Measurements from ENCODE around the gene NCKAP5.

The NCKAP5 gene

DNA sequence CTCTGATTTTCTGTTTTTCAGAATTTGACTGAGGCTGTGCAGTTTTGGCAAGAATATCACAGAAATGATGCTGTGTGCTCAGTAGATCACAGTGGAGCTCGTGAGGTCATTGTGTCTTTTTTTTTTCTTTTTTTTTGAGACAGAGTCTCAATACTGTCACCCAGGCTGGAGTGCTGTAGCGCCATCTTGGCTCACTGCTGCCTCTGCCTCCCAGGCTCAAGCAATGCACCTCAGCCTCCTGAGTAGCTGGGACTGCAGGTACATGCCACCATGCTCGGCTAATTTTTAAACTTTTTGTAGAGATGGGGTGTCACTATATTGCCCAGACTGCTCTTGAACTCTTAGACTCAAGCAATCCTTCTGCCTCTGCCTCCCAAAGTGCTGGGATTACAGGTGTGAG is 203.6 kb downstream of the NCKAP5 start:
- Mint-ChIP-seq H3K9me3 (no peaks in the 10 kb centered on the region), H3K4me3 (no peak overlapping the region), H3K27me3 (ENCODE audit: low read depth) (peaks cover 5% of the 10 kb centered on the region), H3K36me3 (ENCODE audit: low read depth) (no peaks in the 10 kb centered on the region), H3K27ac (no peak overlapping the region), H3K4me1 (peaks cover 12% of the 10 kb centered on the region)
- TF ChIP-seq, protein P1, sequence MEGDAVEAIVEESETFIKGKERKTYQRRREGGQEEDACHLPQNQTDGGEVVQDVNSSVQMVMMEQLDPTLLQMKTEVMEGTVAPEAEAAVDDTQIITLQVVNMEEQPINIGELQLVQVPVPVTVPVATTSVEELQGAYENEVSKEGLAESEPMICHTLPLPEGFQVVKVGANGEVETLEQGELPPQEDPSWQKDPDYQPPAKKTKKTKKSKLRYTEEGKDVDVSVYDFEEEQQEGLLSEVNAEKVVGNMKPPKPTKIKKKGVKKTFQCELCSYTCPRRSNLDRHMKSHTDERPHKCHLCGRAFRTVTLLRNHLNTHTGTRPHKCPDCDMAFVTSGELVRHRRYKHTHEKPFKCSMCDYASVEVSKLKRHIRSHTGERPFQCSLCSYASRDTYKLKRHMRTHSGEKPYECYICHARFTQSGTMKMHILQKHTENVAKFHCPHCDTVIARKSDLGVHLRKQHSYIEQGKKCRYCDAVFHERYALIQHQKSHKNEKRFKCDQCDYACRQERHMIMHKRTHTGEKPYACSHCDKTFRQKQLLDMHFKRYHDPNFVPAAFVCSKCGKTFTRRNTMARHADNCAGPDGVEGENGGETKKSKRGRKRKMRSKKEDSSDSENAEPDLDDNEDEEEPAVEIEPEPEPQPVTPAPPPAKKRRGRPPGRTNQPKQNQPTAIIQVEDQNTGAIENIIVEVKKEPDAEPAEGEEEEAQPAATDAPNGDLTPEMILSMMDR (IDR thresholded peaks at IDR 0.05; ENCODE audit: unreplicated experiment in 3 of 3): no peak

DNA sequence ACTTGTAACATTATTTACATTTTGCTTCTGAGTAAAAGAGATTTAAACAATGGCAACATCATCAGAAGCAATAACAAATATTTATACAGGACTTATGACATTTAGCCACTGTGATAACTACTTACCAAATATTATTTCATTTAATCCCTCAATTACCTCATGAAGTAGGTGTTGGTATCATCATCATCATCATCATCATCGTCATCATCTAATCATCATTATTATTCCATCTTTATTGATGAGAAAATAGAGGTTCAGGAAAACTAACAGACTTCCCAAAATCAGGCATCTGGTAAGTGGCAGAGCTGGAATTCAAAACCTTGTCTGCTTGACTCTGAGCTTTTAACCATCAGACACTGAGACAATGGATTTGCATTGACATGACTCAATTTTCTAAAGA is 204.4 kb downstream of the NCKAP5 start:
- Mint-ChIP-seq H3K27me3 (ENCODE audit: low read depth) (peaks cover 2% of the 10 kb centered on the region), H3K4me1 (peaks cover 8% of the 10 kb centered on the region), H3K27ac (no peak overlapping the region), H3K4me3 (no peak overlapping the region), H3K36me3 (ENCODE audit: low read depth) (no peaks in the 10 kb centered on the region), H3K9me3 (no peaks in the 10 kb centered on the region)
- TF ChIP-seq, protein P1 (IDR thresholded peaks at IDR 0.05; ENCODE audit: unreplicated experiment in 3 of 3): no peak

DNA sequence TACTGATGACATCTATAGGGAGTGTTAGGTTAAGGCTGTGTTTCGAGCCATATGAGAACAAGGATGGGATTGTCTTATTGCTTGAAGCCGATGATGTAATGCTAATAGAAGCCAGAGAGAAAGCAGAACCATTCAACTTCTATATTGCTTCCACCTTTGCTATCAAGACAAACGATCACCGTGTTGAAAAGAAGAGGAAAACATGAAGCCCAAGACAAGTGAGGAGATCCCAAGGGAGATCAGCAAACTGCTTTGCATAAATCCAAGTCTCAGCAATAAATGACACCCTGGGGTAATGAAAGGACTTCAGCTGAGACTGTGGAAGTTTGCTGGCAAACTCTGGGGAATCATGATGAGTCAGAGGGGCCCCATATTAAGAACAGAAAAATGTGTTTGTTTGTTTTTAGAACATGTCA is 206.2 kb downstream of the NCKAP5 start:
- no peaks in the 10 kb centered on the region for H3K27me3 Mint-ChIP-seq (ENCODE audit: low read depth)
- no peak overlapping the region for H3K4me3 Mint-ChIP-seq
- peak overlapping the region in 1 of 3 experiments; percentile 3 for H3K27ac Mint-ChIP-seq
- TF ChIP-seq, protein P1 (IDR thresholded peaks at IDR 0.05; ENCODE audit: unreplicated experiment in 3 of 3): no peak
- H3K4me1 Mint-ChIP-seq: peaks cover 6% of the 10 kb centered on the region
- H3K36me3 Mint-ChIP-seq (ENCODE audit: low read depth): no peaks in the 10 kb centered on the region
- H3K9me3 Mint-ChIP-seq: no peaks in the 10 kb centered on the region

DNA sequence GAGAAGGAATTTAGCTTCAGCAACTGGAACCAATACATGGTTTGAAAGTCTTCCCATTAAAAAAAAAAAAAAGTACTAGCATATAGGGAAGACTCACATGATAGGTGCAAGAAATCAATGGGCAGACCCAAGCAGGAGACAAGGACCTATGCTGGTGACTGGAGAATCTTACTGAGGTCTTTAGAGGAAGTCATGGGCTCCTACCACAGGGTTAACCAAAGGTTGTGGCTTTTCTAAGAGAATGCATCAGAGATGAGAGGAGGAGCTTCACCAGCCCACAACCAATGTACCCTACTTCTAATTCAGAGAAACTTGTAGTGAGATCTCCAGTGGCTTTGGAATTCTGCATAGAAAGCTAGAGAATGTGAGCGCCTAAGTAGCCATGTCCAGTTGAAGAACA is 207.4 kb downstream of the NCKAP5 start:
- Mint-ChIP-seq H3K4me1 (peaks cover 6% of the 10 kb centered on the region), H3K36me3 (ENCODE audit: low read depth) (no peaks in the 10 kb centered on the region)

DNA sequence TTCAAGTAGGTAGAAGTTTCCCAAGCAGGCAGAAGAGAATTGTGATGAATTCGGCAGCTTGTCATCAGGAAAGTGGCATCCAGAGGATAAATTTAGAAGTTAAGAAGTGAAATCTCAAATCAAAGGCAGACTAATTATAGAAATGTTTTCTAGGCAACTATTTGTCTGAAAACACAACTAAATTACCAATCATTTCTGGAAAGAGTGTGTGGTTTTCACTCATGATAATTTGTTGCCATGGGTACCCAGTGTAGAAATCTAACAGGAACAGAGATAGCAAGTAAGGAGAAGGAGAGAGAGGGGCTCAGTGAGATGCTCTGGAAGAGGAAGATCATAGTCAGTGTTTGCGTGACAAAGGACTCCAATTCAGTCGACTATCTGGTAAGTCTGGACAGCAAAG is 208.1 kb downstream of the NCKAP5 start:
- Mint-ChIP-seq H3K4me1 (peaks cover 6% of the 10 kb centered on the region), H3K36me3 (ENCODE audit: low read depth) (no peaks in the 10 kb centered on the region), H3K4me3 (no peak overlapping the region), H3K27ac (no peak overlapping the region), H3K9me3 (no peaks in the 10 kb centered on the region), H3K27me3 (ENCODE audit: low read depth) (no peaks in the 10 kb centered on the region)
- TF ChIP-seq, protein P1 (IDR thresholded peaks at IDR 0.05; ENCODE audit: unreplicated experiment in 3 of 3): no peak

More for the DNA sequence above, 207.4 kb downstream of the NCKAP5 start:
- H3K27ac Mint-ChIP-seq: no peak overlapping the region
- TF ChIP-seq, protein P1 (IDR thresholded peaks at IDR 0.05; ENCODE audit: unreplicated experiment in 3 of 3): no peak
- H3K9me3 Mint-ChIP-seq: no peaks in the 10 kb centered on the region
- H3K4me3 Mint-ChIP-seq: no peak overlapping the region
- H3K27me3 Mint-ChIP-seq (ENCODE audit: low read depth): no peaks in the 10 kb centered on the region

DNA sequence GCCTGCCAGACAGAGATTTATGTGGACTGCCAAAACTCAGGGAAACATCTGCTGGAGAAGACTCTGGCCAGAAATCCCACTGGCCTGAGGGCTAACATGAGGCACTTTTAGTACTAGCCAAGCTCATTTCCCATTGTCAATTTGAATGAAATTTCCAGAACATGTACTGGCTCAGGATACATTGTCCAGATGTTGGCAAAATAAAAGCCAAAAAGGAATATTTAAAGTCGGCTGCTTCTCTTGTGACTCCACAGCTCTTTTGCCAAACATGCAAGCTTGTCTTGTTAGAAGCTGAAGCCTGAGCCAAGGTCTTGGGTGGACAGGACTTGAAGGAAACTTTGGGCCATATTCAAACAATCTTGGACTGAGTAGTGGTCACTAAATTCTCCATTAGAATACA is 215.5 kb downstream of the NCKAP5 start:
- peaks cover 3% of the 10 kb centered on the region for H3K9me3 Mint-ChIP-seq
- H3K36me3 Mint-ChIP-seq (ENCODE audit: low read depth): no peaks in the 10 kb centered on the region
- H3K27me3 Mint-ChIP-seq (ENCODE audit: low read depth): peaks cover 3% of the 10 kb centered on the region
- no peak overlapping the region for H3K4me3 Mint-ChIP-seq
- no peaks in the 10 kb centered on the region for H3K4me1 Mint-ChIP-seq
- no peak overlapping the region for H3K27ac Mint-ChIP-seq
- TF ChIP-seq, protein P1 (IDR thresholded peaks at IDR 0.05; ENCODE audit: unreplicated experiment in 3 of 3): no peak

All from nephron (organoid).